ENCODE data around the gene TMEM106B.
"Not testable (repeated sequence)": the region's sequence is repeated elsewhere in the genome, so short reads cannot be mapped to it uniquely, and the experiment has no call there.

TMEM106B gene

GRCh38 chr7:12209221-12209620, 1.9 kb upstream of the TMEM106B start:
- Histone ChIP-seq H3K4me1 (ENCODE audit: control insufficient read depth, insufficient read depth, low read length) (peaks cover 18% of the 10 kb centered on the region), H3K9me3 (ENCODE audit: control insufficient read depth, insufficient read depth, low read length) (no peaks in the 10 kb centered on the region), H3K27ac (ENCODE audit: low read depth, low read length) (no peak overlapping the region), H3K27me3 (ENCODE audit: control insufficient read depth, insufficient read depth, low read length) (peaks cover 10% of the 10 kb centered on the region), H3K4me3 (ENCODE audit: low read depth, low read length) (no peak overlapping the region), H3K36me3 (ENCODE audit: control insufficient read depth, insufficient read depth, low read length) (no peaks in the 10 kb centered on the region), H3K9ac (ENCODE audit: low read depth, low read length) (no peak overlapping the region)

DNA sequence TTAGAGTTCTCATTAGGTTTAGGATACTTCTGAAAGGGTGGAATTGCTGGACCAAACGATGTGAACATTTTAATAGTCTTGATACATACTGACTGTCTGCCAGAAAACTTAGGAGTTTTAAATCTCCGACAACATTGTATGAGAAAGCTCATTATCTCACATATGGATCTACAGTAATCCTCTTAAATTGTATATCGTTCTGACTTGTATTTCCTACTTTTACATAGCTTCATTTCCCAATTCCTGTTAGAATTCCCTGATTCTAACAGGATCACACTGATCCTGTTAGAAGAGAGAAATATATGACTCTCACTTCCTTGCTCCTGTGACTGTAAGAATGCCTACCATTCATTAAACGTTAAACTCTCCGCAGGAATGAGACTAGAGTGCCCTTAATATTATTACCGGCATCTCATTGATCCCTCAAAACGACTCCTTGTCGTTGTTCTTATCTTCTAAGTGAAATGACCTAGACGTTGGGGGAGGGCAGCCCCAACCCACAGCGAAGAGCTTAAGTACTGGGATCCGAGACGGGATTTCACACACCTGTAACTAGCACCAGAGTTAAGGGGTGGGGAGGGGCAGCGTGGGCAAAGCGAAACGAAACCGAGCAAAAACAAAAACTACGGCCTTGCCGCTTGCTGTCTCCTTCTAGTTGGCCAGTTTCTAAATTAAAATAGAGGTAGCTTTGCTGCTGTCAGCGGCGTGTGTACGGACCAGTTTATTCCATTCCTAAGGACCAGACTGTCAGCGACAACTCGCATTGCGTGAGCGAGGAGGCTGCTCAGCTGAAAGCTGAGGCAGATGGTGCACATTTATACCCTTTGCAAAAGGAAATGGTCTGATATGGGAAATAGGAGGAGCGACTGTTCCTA, 678 bp upstream of the TMEM106B start:
- H3K27ac ChIP-seq (ENCODE audit: low read depth, low read length), result peak overlapping the region; percentile 95
- peak overlapping the region; percentile 91; the same call in 1 of the 2 replicates for H3K9ac ChIP-seq (ENCODE audit: low read depth, low read length)
- peaks cover 10% of the 10 kb centered on the region for H3K27me3 ChIP-seq (ENCODE audit: control insufficient read depth, insufficient read depth, low read length)
- H3K9me3 ChIP-seq (ENCODE audit: control insufficient read depth, insufficient read depth, low read length), result no peaks in the 10 kb centered on the region
- H3K4me3 ChIP-seq (ENCODE audit: low read depth, low read length), result peak overlapping the region; percentile 73
- H3K4me1 ChIP-seq (ENCODE audit: control insufficient read depth, insufficient read depth, low read length), result peaks cover 18% of the 10 kb centered on the region
- H3K36me3 ChIP-seq (ENCODE audit: control insufficient read depth, insufficient read depth, low read length), result peaks cover 5% of the 10 kb centered on the region

DNA sequence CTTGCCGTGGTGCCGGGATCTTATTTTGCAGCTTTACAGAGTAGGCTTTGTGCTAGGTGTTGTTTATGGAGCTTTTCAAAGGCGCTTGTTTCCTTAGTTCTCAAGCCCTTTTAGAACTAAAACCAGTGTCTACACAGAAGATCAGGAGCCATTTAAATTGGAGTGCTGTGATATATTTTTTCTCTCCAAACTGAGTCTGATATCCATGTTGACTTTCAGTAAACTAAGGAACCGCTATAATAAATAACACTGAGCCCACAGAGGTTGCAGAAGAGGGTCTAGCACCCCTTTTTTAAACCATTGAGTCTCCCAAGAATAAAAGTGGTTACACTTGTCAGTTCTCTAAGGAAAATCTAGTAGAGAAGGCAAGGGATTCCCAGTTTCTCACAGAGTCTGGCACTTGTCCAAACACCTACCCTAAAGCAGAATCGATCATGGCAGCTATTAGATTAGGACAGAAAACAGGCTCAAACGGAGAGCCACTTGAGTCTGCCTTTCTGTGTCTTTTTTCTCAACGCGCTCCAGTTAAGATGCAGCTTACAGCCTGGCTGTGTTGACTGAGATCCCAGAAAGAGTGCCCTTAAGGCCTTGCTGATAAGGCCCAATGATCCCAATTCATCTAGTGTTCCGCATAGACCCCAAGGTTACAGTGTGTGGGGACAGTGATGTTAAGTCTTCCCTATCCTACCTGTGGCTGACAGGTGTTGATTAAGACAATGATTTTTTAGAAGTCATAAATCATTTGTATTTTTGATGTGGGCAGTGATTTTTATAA, 804 bp downstream of the TMEM106B start:
- peak overlapping the region; percentile 73 for H3K4me3 ChIP-seq (ENCODE audit: low read depth, low read length)
- H3K36me3 ChIP-seq (ENCODE audit: control insufficient read depth, insufficient read depth, low read length), result peaks cover 16% of the 10 kb centered on the region
- peaks cover 18% of the 10 kb centered on the region for H3K4me1 ChIP-seq (ENCODE audit: control insufficient read depth, insufficient read depth, low read length)
- H3K27me3 ChIP-seq (ENCODE audit: control insufficient read depth, insufficient read depth, low read length), result peaks cover 10% of the 10 kb centered on the region
- H3K9me3 ChIP-seq (ENCODE audit: control insufficient read depth, insufficient read depth, low read length), result no peaks in the 10 kb centered on the region
- H3K27ac ChIP-seq (ENCODE audit: low read depth, low read length), result peak overlapping the region; percentile 95
- H3K9ac ChIP-seq (ENCODE audit: low read depth, low read length), result peak overlapping the region; percentile 91

- Histone ChIP-seq H3K4me1 (ENCODE audit: control insufficient read depth, insufficient read depth, low read length) (peaks cover 24% of the 10 kb centered on the region), H3K27me3 (ENCODE audit: control insufficient read depth, insufficient read depth, low read length) (no peaks in the 10 kb centered on the region), H3K9me3 (ENCODE audit: control insufficient read depth, insufficient read depth, low read length) (no peaks in the 10 kb centered on the region), H3K9ac (ENCODE audit: low read depth, low read length) (no peak overlapping the region), H3K27ac (ENCODE audit: low read depth, low read length) (no peak overlapping the region), H3K36me3 (ENCODE audit: control insufficient read depth, insufficient read depth, low read length) (peaks cover 53% of the 10 kb centered on the region), H3K4me3 (ENCODE audit: low read depth, low read length) (no peak overlapping the region)
Measured at GRCh38 chr7:12217311-12217710, 6.2 kb downstream of the TMEM106B start.

DNA sequence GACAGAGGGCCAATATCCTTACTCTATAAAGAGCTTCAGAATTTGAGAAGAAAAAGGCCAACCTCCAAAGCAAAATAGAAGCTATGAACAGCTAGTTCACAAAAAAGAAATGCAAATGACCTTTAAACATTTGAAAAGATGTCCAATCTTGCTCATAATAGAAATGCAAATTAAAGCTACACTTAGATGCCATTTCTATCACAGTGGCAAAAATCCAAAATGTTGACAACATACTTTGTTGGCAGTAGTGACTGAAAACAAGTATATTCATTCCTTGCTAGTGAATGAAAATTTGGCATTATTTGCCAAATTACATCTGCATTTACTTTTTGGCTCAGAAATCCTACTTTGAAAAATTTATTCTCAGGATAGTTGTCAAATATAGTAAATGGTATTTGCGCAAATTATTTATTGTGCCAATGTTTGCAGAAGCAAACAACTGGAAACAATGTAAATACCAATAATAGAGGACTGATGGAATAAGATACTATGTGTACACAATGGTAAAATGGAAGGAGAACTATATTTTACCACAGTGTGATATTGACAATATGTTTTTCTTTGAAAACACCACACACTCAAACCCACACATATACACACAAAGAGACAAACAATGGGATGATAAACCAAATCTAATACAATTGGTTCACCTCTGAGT, 9.4 kb downstream of the TMEM106B start:
- Histone ChIP-seq H3K9me3 (ENCODE audit: control insufficient read depth, insufficient read depth, low read length) (no peaks in the 10 kb centered on the region), H3K4me1 (ENCODE audit: control insufficient read depth, insufficient read depth, low read length) (peaks cover 12% of the 10 kb centered on the region; the same call in 1 of the 2 replicates), H3K27ac (ENCODE audit: low read depth, low read length) (no peak overlapping the region), H3K36me3 (ENCODE audit: control insufficient read depth, insufficient read depth, low read length) (peaks cover 60% of the 10 kb centered on the region), H3K27me3 (ENCODE audit: control insufficient read depth, insufficient read depth, low read length) (no peaks in the 10 kb centered on the region), H3K4me3 (ENCODE audit: low read depth, low read length) (no peak overlapping the region), H3K9ac (ENCODE audit: low read depth, low read length) (no peak overlapping the region)

DNA sequence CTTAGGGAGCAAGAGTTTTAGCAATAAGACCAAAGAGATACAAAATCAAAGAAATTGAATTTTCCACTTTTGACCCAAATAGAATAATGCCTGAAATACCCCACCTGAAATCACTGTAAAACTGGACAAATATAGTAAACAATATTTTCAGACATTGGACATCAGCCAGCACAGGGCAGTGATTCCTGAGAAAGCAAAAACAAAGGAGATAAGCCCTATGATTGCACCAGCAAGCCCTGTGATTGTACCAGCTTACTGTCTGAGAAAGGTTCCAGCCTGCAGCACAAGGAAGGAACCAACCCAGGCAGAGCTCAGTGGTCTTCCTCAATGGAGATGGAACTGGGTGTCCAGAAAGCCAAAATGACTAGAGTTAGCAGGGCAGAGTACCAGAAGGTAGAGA, 10.3 kb downstream of the TMEM106B start:
- Histone ChIP-seq H3K36me3 (ENCODE audit: control insufficient read depth, insufficient read depth, low read length) (peaks cover 51% of the 10 kb centered on the region), H3K27ac (ENCODE audit: low read depth, low read length) (no peak overlapping the region), H3K4me3 (ENCODE audit: low read depth, low read length) (no peak overlapping the region), H3K4me1 (ENCODE audit: control insufficient read depth, insufficient read depth, low read length) (peaks cover 12% of the 10 kb centered on the region; the same call in 1 of the 2 replicates), H3K9ac (ENCODE audit: low read depth, low read length) (no peak overlapping the region), H3K27me3 (ENCODE audit: control insufficient read depth, insufficient read depth, low read length) (no peaks in the 10 kb centered on the region), H3K9me3 (ENCODE audit: control insufficient read depth, insufficient read depth, low read length) (no peaks in the 10 kb centered on the region)

GRCh38 chr7:12222889-12223579, 11.9 kb downstream of the TMEM106B start:
- H3K36me3 ChIP-seq (ENCODE audit: control insufficient read depth, insufficient read depth, low read length), result peaks cover 53% of the 10 kb centered on the region
- no peak overlapping the region for H3K9ac ChIP-seq (ENCODE audit: low read depth, low read length)

GRCh38 chr7:12225017-12225416, 13.9 kb downstream of the TMEM106B start:
- H3K4me1 ChIP-seq (ENCODE audit: control insufficient read depth, insufficient read depth, low read length); H3K4me3 ChIP-seq (ENCODE audit: low read depth, low read length); H3K9ac ChIP-seq (ENCODE audit: low read depth, low read length); H3K27me3 ChIP-seq (ENCODE audit: control insufficient read depth, insufficient read depth, low read length); H3K9me3 ChIP-seq (ENCODE audit: control insufficient read depth, insufficient read depth, low read length); H3K27ac ChIP-seq (ENCODE audit: low read depth, low read length): not testable (repeated sequence)
- H3K36me3 ChIP-seq (ENCODE audit: control insufficient read depth, insufficient read depth, low read length), result peaks cover 46% of the 10 kb centered on the region

More at GRCh38 chr7:12222889-12223579, 11.9 kb downstream of the TMEM106B start:
- no peak overlapping the region for H3K4me3 ChIP-seq (ENCODE audit: low read depth, low read length)
- H3K27me3 ChIP-seq (ENCODE audit: control insufficient read depth, insufficient read depth, low read length), result no peaks in the 10 kb centered on the region
- H3K9me3 ChIP-seq (ENCODE audit: control insufficient read depth, insufficient read depth, low read length), result no peaks in the 10 kb centered on the region
- peaks cover 12% of the 10 kb centered on the region; the same call in 1 of the 2 replicates for H3K4me1 ChIP-seq (ENCODE audit: control insufficient read depth, insufficient read depth, low read length)
- no peak overlapping the region for H3K27ac ChIP-seq (ENCODE audit: low read depth, low read length)

GRCh38 chr7:12226756-12227155, 15.7 kb downstream of the TMEM106B start:
- H3K36me3 ChIP-seq (ENCODE audit: control insufficient read depth, insufficient read depth, low read length), result peaks cover 49% of the 10 kb centered on the region

GRCh38 chr7:12228024-12228423, 16.9 kb downstream of the TMEM106B start:
- no peak overlapping the region for H3K9ac ChIP-seq (ENCODE audit: low read depth, low read length)
- peaks cover 58% of the 10 kb centered on the region for H3K36me3 ChIP-seq (ENCODE audit: control insufficient read depth, insufficient read depth, low read length)

More at GRCh38 chr7:12226756-12227155, 15.7 kb downstream of the TMEM106B start:
- Histone ChIP-seq H3K9me3 (ENCODE audit: control insufficient read depth, insufficient read depth, low read length) (no peaks in the 10 kb centered on the region), H3K4me3 (ENCODE audit: low read depth, low read length) (no peak overlapping the region), H3K27ac (ENCODE audit: low read depth, low read length) (no peak overlapping the region), H3K4me1 (ENCODE audit: control insufficient read depth, insufficient read depth, low read length) (no peaks in the 10 kb centered on the region), H3K9ac (ENCODE audit: low read depth, low read length) (no peak overlapping the region), H3K27me3 (ENCODE audit: control insufficient read depth, insufficient read depth, low read length) (no peaks in the 10 kb centered on the region)

More at GRCh38 chr7:12228024-12228423, 16.9 kb downstream of the TMEM106B start:
- Histone ChIP-seq H3K4me3 (ENCODE audit: low read depth, low read length) (no peak overlapping the region), H3K27ac (ENCODE audit: low read depth, low read length) (no peak overlapping the region), H3K4me1 (ENCODE audit: control insufficient read depth, insufficient read depth, low read length) (no peaks in the 10 kb centered on the region), H3K27me3 (ENCODE audit: control insufficient read depth, insufficient read depth, low read length) (no peaks in the 10 kb centered on the region), H3K9me3 (ENCODE audit: control insufficient read depth, insufficient read depth, low read length) (no peaks in the 10 kb centered on the region)

All from HUES48 (cell line).